Cardiac fibroblast (primary cell): Measurements from ENCODE around the gene HHIP.

Experiments
- DNase-seq, 2 donors: peaks; one replicate each; pipeline versions ENCODE4 v3.0.0 to v3.0.0-alpha.2; 2010; ENCODE audit warnings: low read depth in 2 of 2
- H3K4me3 ChIP-seq, 2 donors: replicated peaks in 1 of 2; 1 replicate in 1 of 2; 2 replicates in 1 of 2; pipeline ENCODE4 v1.5.1; 2011; ENCODE audit warnings: low read depth in 2 of 2, low read length in 2 of 2, mild to moderate bottlenecking in 2 of 2, moderate library complexity in 1 of 2
- TF ChIP-seq, protein P1 (sequence below): IDR thresholded peaks from one replicate; pipeline ENCODE4 v1.5.1; 2011; ENCODE audit warnings: low read depth, mild to moderate bottlenecking, low read length, inconsistent platforms

The HHIP gene

DNA sequence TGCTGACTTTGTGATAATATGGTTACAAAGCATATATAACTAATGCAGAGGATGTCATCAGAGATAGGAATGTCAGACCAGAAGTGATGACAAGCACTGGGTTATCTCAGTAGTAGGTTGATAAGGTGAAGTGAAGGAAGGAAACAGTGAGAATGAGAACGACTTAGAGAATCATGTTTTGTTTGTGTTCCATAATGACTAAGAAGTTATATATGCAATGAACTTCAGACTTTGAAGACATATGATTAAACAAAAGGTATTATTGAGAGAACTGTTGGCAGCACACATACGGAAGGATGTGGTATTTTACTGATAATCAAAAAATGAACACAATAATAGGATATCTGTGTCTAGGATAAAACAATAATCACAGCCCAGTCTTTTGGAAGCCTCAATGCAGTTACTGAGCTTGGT lies 18.3 kb upstream of the HHIP start:
- peak; percentile 52 to 66 for DNase-seq
- TF ChIP-seq, protein P1, sequence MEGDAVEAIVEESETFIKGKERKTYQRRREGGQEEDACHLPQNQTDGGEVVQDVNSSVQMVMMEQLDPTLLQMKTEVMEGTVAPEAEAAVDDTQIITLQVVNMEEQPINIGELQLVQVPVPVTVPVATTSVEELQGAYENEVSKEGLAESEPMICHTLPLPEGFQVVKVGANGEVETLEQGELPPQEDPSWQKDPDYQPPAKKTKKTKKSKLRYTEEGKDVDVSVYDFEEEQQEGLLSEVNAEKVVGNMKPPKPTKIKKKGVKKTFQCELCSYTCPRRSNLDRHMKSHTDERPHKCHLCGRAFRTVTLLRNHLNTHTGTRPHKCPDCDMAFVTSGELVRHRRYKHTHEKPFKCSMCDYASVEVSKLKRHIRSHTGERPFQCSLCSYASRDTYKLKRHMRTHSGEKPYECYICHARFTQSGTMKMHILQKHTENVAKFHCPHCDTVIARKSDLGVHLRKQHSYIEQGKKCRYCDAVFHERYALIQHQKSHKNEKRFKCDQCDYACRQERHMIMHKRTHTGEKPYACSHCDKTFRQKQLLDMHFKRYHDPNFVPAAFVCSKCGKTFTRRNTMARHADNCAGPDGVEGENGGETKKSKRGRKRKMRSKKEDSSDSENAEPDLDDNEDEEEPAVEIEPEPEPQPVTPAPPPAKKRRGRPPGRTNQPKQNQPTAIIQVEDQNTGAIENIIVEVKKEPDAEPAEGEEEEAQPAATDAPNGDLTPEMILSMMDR: no peak
- H3K4me3 ChIP-seq: no peak overlapping the region

DNA sequence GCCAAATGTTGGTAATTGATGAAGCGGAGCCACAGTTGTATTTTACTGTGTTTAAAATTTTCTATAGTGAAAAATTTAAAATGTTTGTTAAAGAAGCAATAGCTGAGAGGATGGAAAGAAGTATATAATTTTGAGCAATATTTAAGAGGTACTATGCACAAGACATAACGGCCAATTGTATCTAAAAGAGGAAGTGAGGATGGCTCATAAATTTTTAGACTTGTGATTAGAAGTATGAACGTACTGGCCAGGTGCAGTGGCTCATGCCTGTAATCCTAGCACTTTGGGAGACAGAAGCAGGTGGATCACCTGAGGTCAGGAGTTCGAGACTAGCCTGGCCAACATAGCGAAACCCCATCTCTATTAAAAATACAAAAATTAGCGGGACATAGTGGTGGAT lies 12.7 kb upstream of the HHIP start:
- no peak overlapping the region for H3K4me3 ChIP-seq
- TF ChIP-seq, protein P1: no peak
- no peak for DNase-seq

DNA sequence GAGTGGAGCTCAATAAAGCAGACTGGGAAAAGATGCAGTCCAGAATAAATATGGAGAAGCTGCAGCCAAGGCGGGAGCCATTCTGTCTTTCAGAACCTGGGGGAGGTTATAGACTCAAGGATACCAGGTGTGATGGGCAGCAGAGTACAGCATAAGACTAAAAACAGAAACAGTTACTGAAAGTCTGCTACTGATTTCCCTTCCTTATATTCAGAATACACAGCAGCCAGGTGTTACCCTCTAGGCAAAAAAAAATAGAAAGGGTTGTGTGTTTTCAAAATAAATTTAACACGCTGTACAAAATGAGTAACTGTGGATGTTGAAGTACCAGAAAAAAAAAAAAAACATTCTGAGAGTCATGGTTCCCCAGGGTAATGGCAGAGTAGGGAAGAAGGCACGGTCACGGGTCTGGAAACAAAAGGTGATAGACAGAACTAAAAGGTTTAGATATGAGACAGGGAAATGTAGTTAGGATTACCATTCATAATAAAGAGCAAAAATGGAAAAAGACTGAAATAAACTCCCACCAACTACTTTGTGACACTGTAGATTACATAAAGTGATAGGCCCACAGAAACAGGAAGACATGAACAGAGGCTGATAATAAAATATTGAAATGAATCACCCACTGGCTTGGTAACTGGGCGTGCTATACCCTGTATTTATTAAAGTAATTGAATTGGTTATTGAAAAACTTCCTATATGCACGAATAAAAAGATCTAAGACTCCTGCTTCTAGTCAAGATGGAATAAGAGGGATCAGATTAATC lies 10.8 kb upstream of the HHIP start:
- no peak for DNase-seq
- H3K4me3 ChIP-seq: no peak overlapping the region
- TF ChIP-seq, protein P1: no peak

DNA sequence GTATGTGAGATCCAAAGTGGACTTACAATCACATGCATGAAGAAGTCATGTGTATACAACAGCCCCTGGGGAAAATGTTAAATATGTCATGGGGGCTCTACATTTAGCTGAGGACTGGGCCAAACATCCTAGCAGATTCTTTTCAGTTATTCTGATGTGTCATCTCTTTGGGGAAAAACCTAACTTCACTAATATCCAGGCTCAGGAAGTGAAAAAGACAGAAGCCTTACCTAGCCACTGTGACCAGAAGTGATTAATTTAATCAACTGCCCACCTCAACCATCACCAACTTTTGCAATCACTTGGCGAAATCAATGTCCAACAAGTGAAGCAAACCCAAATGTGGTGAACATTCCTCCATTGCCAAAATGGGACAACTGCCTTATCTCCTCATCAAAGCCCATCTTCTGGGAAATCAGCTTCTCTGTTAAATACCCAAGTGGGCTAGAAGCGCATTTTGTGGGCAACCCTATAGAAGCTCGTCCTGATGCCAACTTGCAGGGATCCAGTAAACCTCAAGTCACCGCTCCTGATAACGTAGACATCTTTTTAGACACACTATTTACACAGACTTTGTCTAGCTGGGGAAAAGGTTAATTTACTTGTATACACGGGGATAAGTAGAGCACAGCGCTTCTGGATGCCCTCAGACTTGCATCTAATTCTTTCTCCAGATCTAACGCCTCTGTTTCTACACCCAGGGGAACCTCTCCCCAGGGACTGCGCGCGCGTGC lies 1.4 kb upstream of the HHIP start:
- H3K4me3 ChIP-seq: peak overlapping the region; percentile 73 to 74
- DNase-seq: peak in 1 of 2 donors; percentile 52

DNA sequence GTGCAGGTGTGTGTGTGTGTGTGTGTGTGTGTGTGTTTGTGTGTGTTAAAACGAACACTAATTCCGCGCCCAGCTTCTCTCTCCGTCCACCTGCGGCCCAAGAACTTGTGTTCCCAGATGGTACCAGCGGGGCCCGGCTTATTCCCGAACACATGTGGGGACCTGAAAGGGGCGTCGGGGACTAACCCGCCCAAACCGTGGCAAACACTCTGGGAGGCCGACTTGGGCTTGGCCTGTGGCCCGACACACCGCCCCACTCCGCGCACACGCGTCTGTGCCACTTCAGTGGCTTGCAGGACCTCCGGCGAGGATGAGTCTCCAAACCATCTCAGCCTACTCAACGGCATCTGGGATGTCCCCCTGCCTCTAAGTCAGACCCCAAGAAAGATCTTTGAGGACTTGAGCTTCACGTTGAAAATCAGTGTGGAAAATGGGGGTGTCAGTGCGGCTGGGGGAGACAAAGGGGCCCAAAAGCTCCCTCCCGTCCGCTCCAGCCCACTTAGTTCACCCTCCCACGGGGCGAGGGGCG lies 790 bp upstream of the HHIP start:
- peak overlapping the region; percentile 73 to 74 for H3K4me3 ChIP-seq
- DNase-seq: peak; percentile 31 to 54
- TF ChIP-seq, protein P1: no peak

More for the DNA sequence above, 1.4 kb upstream of the HHIP start:
- TF ChIP-seq, protein P1: no peak

DNA sequence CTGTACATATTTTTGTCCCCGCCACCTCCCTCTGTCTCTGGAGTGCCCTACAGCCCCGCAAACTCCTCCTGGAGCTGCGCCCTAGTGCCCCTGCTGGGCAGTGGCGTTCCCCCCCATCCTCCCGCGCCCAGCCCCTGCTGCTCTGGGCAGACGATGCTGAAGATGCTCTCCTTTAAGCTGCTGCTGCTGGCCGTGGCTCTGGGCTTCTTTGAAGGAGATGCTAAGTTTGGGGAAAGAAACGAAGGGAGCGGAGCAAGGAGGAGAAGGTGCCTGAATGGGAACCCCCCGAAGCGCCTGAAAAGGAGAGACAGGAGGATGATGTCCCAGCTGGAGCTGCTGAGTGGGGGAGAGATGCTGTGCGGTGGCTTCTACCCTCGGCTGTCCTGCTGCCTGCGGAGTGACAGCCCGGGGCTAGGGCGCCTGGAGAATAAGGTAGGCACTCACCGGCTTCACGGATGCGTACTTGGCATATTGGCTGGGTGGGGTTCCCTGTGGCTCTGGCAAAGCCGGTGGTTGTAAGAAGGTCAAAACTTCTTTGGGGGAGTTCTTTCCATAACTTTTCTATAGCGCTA lies 653 bp downstream of the HHIP start:
- TF ChIP-seq, protein P1: peak; percentile 48
- peak overlapping the region; percentile 73 to 74 for H3K4me3 ChIP-seq
- DNase-seq: peak; percentile 34 to 46
